Thoracic aorta (tissue), 2 donors: Measurements from ENCODE around the gene DEFB114. TPM values are rescaled to one million over a fixed set of nuclear protein-coding genes. Genes with fewer than 3 reads are reported as not detected.

Source experiments
- ATAC-seq: fragments of 150-250 bp; one replicate; pipeline ENCODE4 v1.8.0; 2017; ENCODE audit warnings: low read depth; ENCODE audit not compliant: insufficient number of reproducible peaks, low FRiP score
- DNase-seq: peaks from one replicate; pipeline ENCODE4 v3.0.0-alpha.2; 2020; ENCODE audit warnings: low spot score
- H3K27ac ChIP-seq, 2 donors: fragments of 200-600 bp; sonication (generic); 1 replicate in 1 of 2; 2 replicates in 1 of 2; pipeline ENCODE4 v1.5.1; 2016; ENCODE audit warnings: mild to moderate bottlenecking in 2 of 2, moderate library complexity in 2 of 2
- H3K27me3 ChIP-seq: fragments of 200-600 bp; sonication (generic); replicated peaks from 2 replicates; pipeline ENCODE4 v1.6.0; 2016; ENCODE audit warnings: mild to moderate bottlenecking; ENCODE audit not compliant: insufficient read depth
- H3K36me3 ChIP-seq: fragments of 200-600 bp; sonication (generic); one replicate; pipeline ENCODE4 v1.5.1; 2016
- H3K4me1 ChIP-seq, 2 donors: fragments of 200-600 bp; sonication (generic); 1 replicate in 1 of 2; 2 replicates in 1 of 2; pipeline versions ENCODE4 v1.5.1 to v1.6.0; 2016; ENCODE audit warnings: low read depth in 2 of 2, mild to moderate bottlenecking in 1 of 2; ENCODE audit not compliant: control insufficient read depth in 1 of 2
- H3K4me3 ChIP-seq: fragments of 200-600 bp; sonication (generic); 2 replicates; pipeline ENCODE4 v1.5.1; 2016; ENCODE audit warnings: mild to moderate bottlenecking
- H3K9me3 ChIP-seq: fragments of 200-600 bp; sonication (generic); 2 replicates; pipeline ENCODE4 v1.5.1; 2016
- CTCF ChIP-seq: fragments of 200-600 bp; sonication (generic); IDR thresholded peaks from one replicate; pipeline ENCODE4 v1.5.1; 2019; ENCODE audit warnings: antibody characterized with exemption
- total RNA-seq, 2 donors: library from RNA; depleted of rRNA; stranded (reverse); fragments of >200 nt; gene quantifications; one replicate each; pipeline versions ENCODE4 v1.1.0 to v1.2.3, GENCODE V29; 2016

Gene DEFB114
- total RNA-seq, 2 donors from 2014 or later = not detected

- no peaks in the 10 kb centered on the region for H3K4me1 ChIP-seq
- ATAC-seq (no peak), DNase-seq (no peak)
- no peaks in the 10 kb centered on the region for H3K27me3 ChIP-seq
- no peaks in the 10 kb centered on the region for H3K36me3 ChIP-seq
- no peak for TF ChIP-seq CTCF
- no peak overlapping the region for H3K4me3 ChIP-seq
- no peak overlapping the region for H3K27ac ChIP-seq
- no peaks in the 10 kb centered on the region for H3K9me3 ChIP-seq
Observed at GRCh38 chr6:49918787-49919186, 45.2 kb downstream of the DEFB114 start.

- Histone ChIP-seq H3K4me1 (no peaks in the 10 kb centered on the region), H3K36me3 (no peaks in the 10 kb centered on the region), H3K4me3 (no peak overlapping the region), H3K27me3 (no peaks in the 10 kb centered on the region), H3K27ac (no peak overlapping the region), H3K9me3 (no peaks in the 10 kb centered on the region)
- TF ChIP-seq CTCF = no peak
- ATAC-seq (no peak), DNase-seq (no peak)
Observed at GRCh38 chr6:49915035-49915434, 48.9 kb downstream of the DEFB114 start.

GRCh38 chr6:49913636-49914375, 50.2 kb downstream of the DEFB114 start:
- ATAC-seq (no peak), DNase-seq (no peak)
- H3K27ac ChIP-seq = no peak overlapping the region
- H3K4me1 ChIP-seq = no peaks in the 10 kb centered on the region
- no peaks in the 10 kb centered on the region for H3K27me3 ChIP-seq
- H3K4me3 ChIP-seq = no peak overlapping the region
- no peaks in the 10 kb centered on the region for H3K36me3 ChIP-seq
- H3K9me3 ChIP-seq = no peaks in the 10 kb centered on the region
- TF ChIP-seq CTCF = no peak

- no peak overlapping the region for H3K4me3 ChIP-seq
- H3K27me3 ChIP-seq = no peaks in the 10 kb centered on the region
- no peaks in the 10 kb centered on the region for H3K36me3 ChIP-seq
- DNase-seq (no peak), ATAC-seq (no peak)
- H3K9me3 ChIP-seq = no peaks in the 10 kb centered on the region
- no peaks in the 10 kb centered on the region for H3K4me1 ChIP-seq
- no peak overlapping the region for H3K27ac ChIP-seq
- no peak for TF ChIP-seq CTCF
Observed at GRCh38 chr6:49912196-49912595, 51.8 kb downstream of the DEFB114 start.

- TF ChIP-seq CTCF = no peak
- H3K27ac ChIP-seq = no peak overlapping the region
- no peak for ATAC-seq
- no peaks in the 10 kb centered on the region for H3K27me3 ChIP-seq
- H3K4me1 ChIP-seq = no peaks in the 10 kb centered on the region
- H3K9me3 ChIP-seq = no peaks in the 10 kb centered on the region
- H3K36me3 ChIP-seq = no peaks in the 10 kb centered on the region
- DNase-seq = no peak
- H3K4me3 ChIP-seq = no peak overlapping the region
Observed at GRCh38 chr6:49911252-49911651, 52.7 kb downstream of the DEFB114 start.

Other genes with a start within 250 kb of the DEFB114 start
- gene CRISP3, start 219.8 kb downstream of the DEFB114 start, total RNA-seq = not detected
- not detected for gene PGK2, start 176.9 kb downstream of the DEFB114 start, total RNA-seq
- gene CRISP1, start 97.6 kb downstream of the DEFB114 start, total RNA-seq = not detected
- gene DEFB113, start 5.5 kb upstream of the DEFB114 start, total RNA-seq = not detected
- gene DEFB110, start 57.8 kb upstream of the DEFB114 start, total RNA-seq = not detected
- not detected for gene DEFB112, start 85.8 kb upstream of the DEFB114 start, total RNA-seq